GM13976 (cell line): ENCODE data around the gene FAXDC2.
"Not testable (repeated sequence)": the region's sequence is repeated elsewhere in the genome, so short reads cannot be mapped to it uniquely, and the experiment has no call there.

Experiments
- DNase-seq: peaks from one replicate; pipeline ENCODE4 v3.0.0; 2012; ENCODE audit warnings: low spot score
- CTCF ChIP-seq: IDR thresholded peaks from 2 replicates; pipeline ENCODE4 v1.5.1; 2012; ENCODE audit warnings: borderline replicate concordance, mild to moderate bottlenecking; ENCODE audit not compliant: insufficient read depth; ENCODE audit errors: extremely low read depth, missing control alignments, control extremely low read depth
- in situ Hi-C: fragments of 300-500 bp; cut with MboI; formaldehyde crosslinking; loops from one replicate; pipeline ENCODE4 v1.12.0; 2022; ENCODE audit warnings: low sequenced_read_pairs, mixed read lengths, inconsistent platforms; ENCODE audit not compliant: unreplicated experiment

Gene FAXDC2

DNA sequence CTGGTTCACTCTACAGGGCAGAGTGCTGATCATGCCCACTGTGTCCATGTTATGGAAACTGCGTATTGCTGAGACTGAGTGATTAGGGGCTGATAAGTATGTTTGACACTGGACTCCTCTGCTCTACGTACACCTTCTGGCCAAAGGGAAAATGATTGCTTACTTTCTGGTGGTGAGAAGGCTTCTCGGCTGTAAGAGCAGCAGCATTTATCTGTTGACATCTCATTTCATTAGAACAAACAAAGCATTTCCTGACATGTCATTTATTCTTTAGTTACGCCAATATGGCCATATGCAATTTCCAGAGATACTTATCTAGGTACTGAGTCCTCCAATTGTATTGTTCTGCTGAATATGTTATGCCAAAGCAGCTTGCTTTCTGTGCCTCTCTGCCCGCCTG is 5.6 kb downstream of the FAXDC2 start:
- in situ Hi-C loops, result no loop called here
- no peak for TF ChIP-seq CTCF
- DNase-seq, result no peak

DNA sequence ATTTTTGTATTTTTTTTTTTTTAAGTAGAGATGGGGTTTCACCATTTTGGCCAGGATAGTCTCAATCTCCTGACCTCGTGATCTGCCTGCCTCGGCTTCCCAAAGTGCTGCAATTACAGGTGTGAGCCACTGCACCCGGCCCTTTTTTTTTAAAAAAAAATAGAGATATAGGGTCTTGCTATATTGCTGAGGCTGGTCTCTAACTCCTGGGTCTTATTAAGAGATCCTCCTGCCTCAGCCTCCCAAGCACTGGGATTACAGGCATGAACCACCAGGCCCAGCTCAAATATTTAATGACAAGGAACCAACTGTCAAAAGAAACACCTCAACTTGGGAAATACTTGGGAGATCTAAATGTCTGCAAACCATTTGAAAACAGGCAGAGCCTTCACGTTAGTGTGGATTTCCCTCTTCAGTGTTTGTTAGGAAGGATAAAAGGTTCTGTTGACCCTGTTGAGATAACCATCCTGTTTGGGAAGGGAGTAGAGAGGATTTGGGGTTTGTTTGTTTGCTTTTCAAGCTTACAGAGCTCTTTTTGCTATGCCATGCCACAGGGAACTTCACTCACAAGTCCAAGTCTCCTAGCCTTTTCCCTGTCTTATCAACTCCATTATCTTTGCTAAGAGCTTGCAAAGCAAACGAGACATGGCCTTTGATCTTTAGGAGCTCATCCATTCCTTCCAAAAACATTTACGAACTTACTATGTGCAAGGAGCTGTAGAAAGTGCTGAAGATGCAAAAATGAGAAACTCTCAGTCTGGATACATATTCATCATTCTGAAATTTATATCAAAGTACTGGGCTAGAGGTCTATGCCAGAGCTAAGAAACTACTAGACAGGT is 7.5 kb downstream of the FAXDC2 start:
- no peak for DNase-seq
- in situ Hi-C loops, result no loop called here
- no peak for TF ChIP-seq CTCF

- no peak for DNase-seq
- in situ Hi-C loops, result no loop called here
- no peak for TF ChIP-seq CTCF
Observed at GRCh38 chr5:154841273-154841661, 9.1 kb downstream of the FAXDC2 start.

GRCh38 chr5:154840435-154841272 is 9.7 kb downstream of the FAXDC2 start:
- no peak for DNase-seq
- in situ Hi-C loops, result no loop called here
- no peak for TF ChIP-seq CTCF

- no peak for TF ChIP-seq CTCF
- in situ Hi-C loops, result no loop called here
- no peak for DNase-seq
Observed at GRCh38 chr5:154837009-154837901, 13.1 kb downstream of the FAXDC2 start.

- no peak for DNase-seq
- TF ChIP-seq CTCF, result no peak
- in situ Hi-C loops, result no loop called here
Observed at GRCh38 chr5:154836225-154836624, 14.2 kb downstream of the FAXDC2 start.

DNA sequence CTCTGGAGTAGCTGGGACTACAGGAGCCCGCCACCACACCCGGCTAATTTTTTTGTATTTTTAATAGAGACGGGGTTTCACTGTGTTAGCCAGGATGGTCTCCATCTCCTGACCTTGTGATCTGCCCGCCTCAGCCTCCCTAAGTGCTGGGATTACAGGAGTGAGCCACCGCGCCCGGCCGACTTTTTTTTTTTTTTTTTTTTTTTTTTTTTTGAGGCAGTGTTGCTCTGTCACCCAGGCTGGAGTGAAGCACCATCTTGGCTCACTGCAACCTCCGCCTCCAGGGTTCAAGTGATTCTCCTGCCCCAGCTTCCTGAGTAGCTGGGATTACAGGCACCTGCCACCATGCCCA is 14.7 kb downstream of the FAXDC2 start:
- DNase-seq, in situ Hi-C loops: not testable (repeated sequence)
